K562 (cell line): ENCODE measurements around the gene ZNF516. TPM values are rescaled to one million over a fixed set of nuclear protein-coding genes. Genes with fewer than 3 reads are reported as not detected.

Experiments
- ATAC-seq: fragments of 200-7000 bp; cut with Tn5 transposase; 3 replicates; pipeline ENCODE4 v1.9.1; 2020; ENCODE audit warnings: moderate library complexity
- BruUV-seq: library from RNA; stranded (reverse); fragments of 400-500 nt; replicated peaks from 2 replicates; lab custom pipeline; 2021; lab: Mats Ljungman, UMichigan
- CTCF ChIA-PET: fragments of 300-600 bp; formaldehyde crosslinking; extraction: SDS; loops from one replicate; lab custom pipeline; 2021; ENCODE audit warnings: low intra/inter-chr PET ratio; lab: Yijun Ruan, JAX
- POLR2A ChIA-PET: fragments of 300-600, 350-650 bp; sonication (Branson Sonifier 250); formaldehyde crosslinking; extraction: SDS; loops from one replicate; lab custom pipeline; 2021; ENCODE audit warnings: antibody characterized with exemption, inconsistent platforms; lab: Yijun Ruan, JAX
- DNase-seq, 4 experiments: peaks; one replicate each; pipeline versions ENCODE4 v3.0.0 to v3.0.0-alpha.2; 2011 to 2018; ENCODE audit warnings: low spot score in 3 of 4, mixed read lengths in 3 of 4; ENCODE audit errors: extremely low read depth in 1 of 4
- FAIRE-seq: peaks from 2 replicates; lab custom pipeline; 2011; peaks lifted over from hg19 to GRCh38; lab: Jason Lieb, UNC
- H2AFZ ChIP-seq: 2 replicates; pipeline ENCODE4 v1.6.0; 2011; ENCODE audit warnings: low read depth, low read length, control low read depth, inconsistent platforms
- H3K27ac ChIP-seq: fragments of 200-600 bp; 3 replicates; pipeline ENCODE4 v1.8.0; 2011; ENCODE audit warnings: low read depth, mild to moderate bottlenecking, control low read depth, inconsistent platforms, low read length, moderate library complexity, mixed read lengths; ENCODE audit errors: extremely low read depth
- H3K27me3 ChIP-seq, 2 experiments: fragments of 300-600 bp in 1 of 2; 2 replicates in 1 of 2; 3 replicates in 1 of 2; pipeline versions ENCODE4 v1.6.0 to v1.8.0; 2011; ENCODE audit warnings: inconsistent platforms in 2 of 2, low read length in 2 of 2, mild to moderate bottlenecking in 1 of 2, mixed read lengths in 1 of 2, moderate library complexity in 1 of 2; ENCODE audit not compliant: control insufficient read depth in 2 of 2, insufficient read depth in 2 of 2
- H3K36me3 ChIP-seq: fragments of 300-600 bp; 3 replicates; pipeline ENCODE4 v1.8.0; 2011; ENCODE audit warnings: mild to moderate bottlenecking, low read length, inconsistent platforms; ENCODE audit not compliant: control insufficient read depth, insufficient read depth
- H3K4me1 ChIP-seq, 2 experiments: fragments of 200-600 bp in 1 of 2; replicated peaks in 1 of 2; 2 replicates in 1 of 2; 3 replicates in 1 of 2; pipeline versions ENCODE4 v1.5.1 to v1.8.0; 2011; ENCODE audit warnings: inconsistent platforms in 2 of 2, low read length in 2 of 2, mild to moderate bottlenecking in 1 of 2, mixed read lengths in 1 of 2, moderate library complexity in 1 of 2; ENCODE audit not compliant: control insufficient read depth in 2 of 2, insufficient read depth in 2 of 2
- H3K4me2 ChIP-seq: 2 replicates; pipeline ENCODE4 v1.6.1; 2011; ENCODE audit warnings: low read length, control low read depth, inconsistent platforms, mixed read lengths; ENCODE audit not compliant: insufficient read depth
- H3K4me3 ChIP-seq: fragments of 200-600 bp; sonication (generic), shearing (Covaris generic); 2 replicates; pipeline ENCODE4 v1.5.1; 2016; ENCODE audit warnings: control low read depth, inconsistent platforms
- H3K79me2 ChIP-seq: fragments of 200-600 bp; 3 replicates; pipeline ENCODE4 v1.8.0; 2011; ENCODE audit warnings: low read length, inconsistent platforms; ENCODE audit not compliant: control insufficient read depth, insufficient read depth
- H3K9ac ChIP-seq, 2 experiments: 2 replicates each; pipeline versions ENCODE4 v1.6.0 to v1.6.1; 2011; ENCODE audit warnings: low read depth in 2 of 2, low read length in 2 of 2, control low read depth in 1 of 2, inconsistent platforms in 1 of 2, mild to moderate bottlenecking in 1 of 2, mixed read lengths in 1 of 2; ENCODE audit not compliant: insufficient read depth in 1 of 2
- H3K9me1 ChIP-seq: one replicate; pipeline ENCODE4 v1.6.0; 2011; ENCODE audit warnings: inconsistent platforms, mild to moderate bottlenecking, low read length, moderate library complexity; ENCODE audit not compliant: control insufficient read depth, insufficient read depth
- H3K9me3 ChIP-seq: replicated peaks from 2 replicates; pipeline ENCODE4 v1.5.1; 2011; ENCODE audit warnings: low read depth, low read length, inconsistent platforms; ENCODE audit not compliant: control insufficient read depth, insufficient read depth
- H4K20me1 ChIP-seq: replicated peaks from 2 replicates; pipeline ENCODE4 v1.6.1; 2011; ENCODE audit warnings: low read length, inconsistent platforms, mixed read lengths; ENCODE audit not compliant: control insufficient read depth, insufficient read depth
- BHLHE40 ChIP-seq: IDR thresholded peaks from 2 replicates; pipeline ENCODE4 v1.6.1; 2011; ENCODE audit warnings: low read length, improper control_type of control experiment
- EP400 ChIP-seq: fragments of 450-650 bp; IDR thresholded peaks from 2 replicates; pipeline ENCODE4 v1.6.1; 2017; ENCODE audit warnings: antibody characterized with exemption, mild to moderate bottlenecking, moderate library complexity
- FOS ChIP-seq: IDR thresholded peaks from 3 replicates; pipeline ENCODE4 v1.6.1; 2011; ENCODE audit not compliant: insufficient read length; ENCODE audit errors: extremely low read depth
- HDAC8 ChIP-seq: fragments of 450-650 bp; IDR thresholded peaks from 2 replicates; pipeline ENCODE4 v1.6.1; 2016; ENCODE audit warnings: mild to moderate bottlenecking, missing genetic modification characterization, moderate library complexity, missing compliant biosample characterization
- HMGXB4 ChIP-seq: sonication (generic); formaldehyde crosslinking; IDR thresholded peaks from 2 replicates; pipeline ENCODE4 v1.8.1; 2023; ENCODE audit warnings: mild to moderate bottlenecking, missing genetic modification reagents
- MYBL2 ChIP-seq, 2 experiments: fragments of 450-650 bp in 1 of 2; sonication (generic) in 1 of 2; formaldehyde crosslinking in 1 of 2; IDR thresholded peaks; 2 replicates each; pipeline versions ENCODE4 v1.6.1 to v1.8.1; 2017 to 2022; ENCODE audit warnings: borderline replicate concordance in 1 of 2, inconsistent platforms in 1 of 2, low read depth in 1 of 2, mild to moderate bottlenecking in 1 of 2, missing genetic modification reagents in 1 of 2, moderate library complexity in 1 of 2
- NFIX ChIP-seq: fragments of 250-450 bp; sonication (Bioruptor Pico); IDR thresholded peaks from 2 replicates; pipeline ENCODE4 v1.4.0; 2020; ENCODE audit warnings: low read depth, mild to moderate bottlenecking, moderate library complexity
- RNF219 ChIP-seq: fragments of 250-450 bp; sonication (Bioruptor Pico); IDR thresholded peaks from 2 replicates; pipeline ENCODE4 v1.5.0; 2022; ENCODE audit warnings: mild to moderate bottlenecking
- TAL1 ChIP-seq: fragments of 450-650 bp; IDR thresholded peaks from 2 replicates; pipeline ENCODE4 v1.6.1; 2016; ENCODE audit warnings: mild to moderate bottlenecking
- WHSC1 ChIP-seq: IDR thresholded peaks from one replicate; pipeline ENCODE4 v1.6.1; 2012; ENCODE audit warnings: low read length, control low read depth, inconsistent platforms
- ZNF124 ChIP-seq: sonication (generic); formaldehyde crosslinking; IDR thresholded peaks from 2 replicates; pipeline ENCODE4 v1.8.1; 2022; ENCODE audit warnings: missing genetic modification reagents
- WGBS: fragments of 100-300 bp; shearing (Covaris generic); methylation state at CpG from one replicate; pipeline ENCODE4 v1.1.6; 2016; ENCODE audit warnings: low coverage, mixed read lengths; ENCODE audit not compliant: insufficient coverage; ENCODE audit errors: missing lambda C conversion rate; 5-methylcytosine and 5-hydroxymethylcytosine counted together
- in situ Hi-C: fragments of 300-500 bp; cut with MboI; formaldehyde crosslinking; loops from 4 replicates; pipeline ENCODE4 v1.15.0; 2018; ENCODE audit warnings: inconsistent platforms, mixed read lengths
- intact Hi-C: fragments of 100-400 bp; cut with micrococcal nuclease; formaldehyde crosslinking; loops from 2 replicates; pipeline ENCODE4 v1.14.2; 2022
- polyA plus RNA-seq, 8 experiments: library from polyadenylated mRNA; depleted of rRNA in 4 of 8; stranded (reverse) in 5 of 8; unstranded in 3 of 8; fragments of >200 nt; fragmentation: Nextera tagmentation in 2 of 8; fragmentation: Illumina TruSeq in 1 of 8; extraction: Ambion mirVana in 2 of 8; extraction: Trizol in 1 of 8; gene quantifications; 2 replicates each; pipeline versions ENCODE4 v1.2.1 to v1.2.3, GENCODE V29; 2011 to 2014; ENCODE audit warnings: inconsistent platforms in 1 of 8, missing spikeins in 1 of 8
- total RNA-seq, 7 experiments: library from RNA; depleted of rRNA in 6 of 7; stranded (reverse); fragments of >200 nt in 6 of 7; fragmentation: Illumina TruSeq in 2 of 7; extraction: Trizol in 2 of 7; gene quantifications; 2 replicates each; pipeline versions ENCODE4 v1.2.1 to v1.2.3, GENCODE V29; 2011 to 2021; ENCODE audit warnings: low replicate concordance in 1 of 7

Gene ZNF516
- total and polyA plus RNA-seq, 9 of the 15 experiments (the other 6 are each of a cell fraction or from before 2014, with no cell fraction given) = 0.04 to 0.20 (median 0.08) TPM; not detected in 3

DNA sequence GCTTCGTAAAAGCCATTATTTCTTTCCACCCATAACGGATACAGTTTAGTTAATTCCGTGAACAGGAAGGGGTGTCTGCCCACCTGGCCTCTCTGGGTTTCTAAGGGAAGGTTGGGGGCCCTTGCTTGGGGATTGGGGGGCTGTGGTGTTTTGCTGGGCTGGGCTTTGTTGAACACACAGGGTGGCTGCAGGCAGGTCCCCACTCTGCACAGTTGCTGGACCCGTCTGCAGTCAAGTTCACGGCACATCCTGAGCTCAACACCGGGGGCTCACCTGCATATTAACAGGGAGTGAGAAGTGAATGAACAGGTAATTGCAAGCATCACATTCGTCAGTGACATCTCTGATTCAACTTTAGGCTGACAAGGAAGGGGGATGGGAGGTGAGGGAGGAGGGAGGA is 109.0 kb downstream of the ZNF516 start:
- ATAC-seq = no peak
- no peak for TF ChIP-seq TAL1
- no peak for TF ChIP-seq NFIX (CRISPR knock-in tag)
- no peak for TF ChIP-seq HDAC8
- no peak for TF ChIP-seq MYBL2 (IDR thresholded peaks at IDR 0.05; ENCODE audit: low read depth)
- TF ChIP-seq MYBL2 (CRISPR knock-in tag; IDR thresholded peaks at IDR 0.05; ENCODE audit: borderline replicate concordance) = no peak
- no peak for TF ChIP-seq ZNF124 (CRISPR knock-in tag)
- no peak for TF ChIP-seq EP400
- TF ChIP-seq FOS = no peak
- no peak for TF ChIP-seq BHLHE40
- no peak for TF ChIP-seq HMGXB4 (CRISPR knock-in tag)
- TF ChIP-seq RNF219 (CRISPR knock-in tag) = no peak
- no peak for TF ChIP-seq WHSC1
- TF ChIP-seq, all 486 proteins: peak for 0
- intact Hi-C loops = no loop called here
- no TSS peak for BruUV-seq
- no peaks in the 10 kb centered on the region for H3K79me2 ChIP-seq
- no peaks in the 10 kb centered on the region for H3K9me3 ChIP-seq
- WGBS = 0% methylated on average over 6 of the region's 7 CpGs
- FAIRE-seq = no peak
- no peaks in the 10 kb centered on the region for H3K9me1 ChIP-seq
- no peak overlapping the region for H2AFZ ChIP-seq
- H3K27me3 ChIP-seq = peaks cover 0 to 22% of the 10 kb centered on the region in 2 experiments; a peak in 3 of 5 replicates
- POLR2A ChIA-PET = interaction anchor here (1.2 kb wide), 1 partner anchor 12 kb away, joined by 3 read pairs; no protein-coding TSS in a partner anchor
- in situ Hi-C loops = no loop called here
- H3K4me3 ChIP-seq = no peak overlapping the region
- no peak overlapping the region for H3K27ac ChIP-seq
- H3K9ac ChIP-seq = no peak overlapping the region
- H3K4me1 ChIP-seq = peaks cover 0 to 3% of the 10 kb centered on the region in 2 experiments; a peak in 1 of 5 replicates
- H3K36me3 ChIP-seq = no peaks in the 10 kb centered on the region
- CTCF ChIA-PET = no interaction called here
- no peak overlapping the region for H3K4me2 ChIP-seq
- H4K20me1 ChIP-seq = no peaks in the 10 kb centered on the region
- no peak for DNase-seq
